IPS DF 4.7 (cell line): Measurements from ENCODE around the gene TMPO.
"Not testable (repeated sequence)": the region's sequence is repeated elsewhere in the genome, so short reads cannot be mapped to it uniquely, and the experiment has no call there.

Source experiments
- DNase-seq: peaks from one replicate; pipeline ENCODE4 v3.0.0-alpha.2; 2013; ENCODE audit warnings: low spot score; ENCODE audit errors: extremely low read depth

TMPO gene, protein sequence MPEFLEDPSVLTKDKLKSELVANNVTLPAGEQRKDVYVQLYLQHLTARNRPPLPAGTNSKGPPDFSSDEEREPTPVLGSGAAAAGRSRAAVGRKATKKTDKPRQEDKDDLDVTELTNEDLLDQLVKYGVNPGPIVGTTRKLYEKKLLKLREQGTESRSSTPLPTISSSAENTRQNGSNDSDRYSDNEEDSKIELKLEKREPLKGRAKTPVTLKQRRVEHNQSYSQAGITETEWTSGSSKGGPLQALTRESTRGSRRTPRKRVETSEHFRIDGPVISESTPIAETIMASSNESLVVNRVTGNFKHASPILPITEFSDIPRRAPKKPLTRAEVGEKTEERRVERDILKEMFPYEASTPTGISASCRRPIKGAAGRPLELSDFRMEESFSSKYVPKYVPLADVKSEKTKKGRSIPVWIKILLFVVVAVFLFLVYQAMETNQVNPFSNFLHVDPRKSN

DNA sequence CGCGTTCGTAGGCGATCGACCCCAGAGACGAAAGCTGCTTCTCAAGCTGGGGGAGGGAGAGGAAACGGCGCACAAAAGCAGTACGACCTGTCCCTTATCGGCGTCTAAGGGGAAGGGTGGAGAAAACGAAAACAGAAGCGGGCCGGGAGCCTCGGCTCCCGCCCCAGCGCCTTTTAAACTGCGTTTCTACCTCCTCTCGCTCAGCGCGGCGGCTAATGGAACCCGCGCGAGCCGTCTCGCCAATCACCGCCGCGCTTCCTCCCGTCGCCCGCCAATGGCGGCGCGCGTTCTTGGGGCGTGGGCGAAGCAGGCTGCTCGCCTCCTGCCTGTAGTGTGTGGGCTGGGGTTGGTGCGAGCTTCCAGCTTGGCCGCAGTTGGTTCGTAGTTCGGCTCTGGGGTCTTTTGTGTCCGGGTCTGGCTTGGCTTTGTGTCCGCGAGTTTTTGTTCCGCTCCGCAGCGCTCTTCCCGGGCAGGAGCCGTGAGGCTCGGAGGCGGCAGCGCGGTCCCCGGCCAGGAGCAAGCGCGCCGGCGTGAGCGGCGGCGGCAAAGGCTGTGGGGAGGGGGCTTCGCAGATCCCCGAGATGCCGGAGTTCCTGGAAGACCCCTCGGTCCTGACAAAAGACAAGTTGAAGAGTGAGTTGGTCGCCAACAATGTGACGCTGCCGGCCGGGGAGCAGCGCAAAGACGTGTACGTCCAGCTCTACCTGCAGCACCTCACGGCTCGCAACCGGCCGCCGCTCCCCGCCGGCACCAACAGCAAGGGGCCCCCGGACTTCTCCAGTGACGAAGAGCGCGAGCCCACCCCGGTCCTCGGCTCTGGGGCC lies at the start of gene TMPO:
Gene TMPO, plus strand, starts transcription at position 304 of the 824 bp plus-strand sequence. Its CDS starts 278 bp downstream, at position 582.
- no peak for DNase-seq

DNA sequence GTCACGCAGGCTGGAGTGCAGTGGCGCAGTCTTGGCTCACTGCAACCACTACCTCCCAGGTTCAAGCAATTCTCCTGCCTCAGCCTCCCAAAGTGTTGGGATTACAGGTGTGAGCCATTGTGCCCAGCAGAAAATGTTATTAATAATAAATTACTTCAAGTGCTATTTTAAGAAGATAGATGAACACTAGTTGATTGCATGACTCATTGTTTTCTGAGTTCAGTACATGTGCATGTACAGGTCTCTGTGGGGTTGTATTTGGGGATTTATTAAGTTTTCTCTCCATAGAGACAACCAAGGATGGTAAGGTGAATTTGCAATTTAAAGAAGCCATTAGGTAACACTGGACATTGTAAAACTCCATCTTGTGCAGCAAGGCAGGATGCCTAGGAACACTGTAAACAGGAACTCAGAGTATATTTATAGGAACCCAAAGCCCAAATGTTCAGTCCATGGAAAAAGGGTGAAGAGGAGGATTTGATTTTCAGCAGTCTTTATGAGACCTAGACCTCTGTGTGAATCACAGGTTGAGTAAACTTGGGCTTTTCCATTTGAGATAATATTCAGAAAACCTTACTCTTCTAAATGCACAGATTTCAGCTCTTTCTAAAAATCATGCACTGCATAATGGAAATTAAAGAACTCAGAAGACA lies 49.3 kb upstream of the TMPO start:
- DNase-seq = no peak

DNA sequence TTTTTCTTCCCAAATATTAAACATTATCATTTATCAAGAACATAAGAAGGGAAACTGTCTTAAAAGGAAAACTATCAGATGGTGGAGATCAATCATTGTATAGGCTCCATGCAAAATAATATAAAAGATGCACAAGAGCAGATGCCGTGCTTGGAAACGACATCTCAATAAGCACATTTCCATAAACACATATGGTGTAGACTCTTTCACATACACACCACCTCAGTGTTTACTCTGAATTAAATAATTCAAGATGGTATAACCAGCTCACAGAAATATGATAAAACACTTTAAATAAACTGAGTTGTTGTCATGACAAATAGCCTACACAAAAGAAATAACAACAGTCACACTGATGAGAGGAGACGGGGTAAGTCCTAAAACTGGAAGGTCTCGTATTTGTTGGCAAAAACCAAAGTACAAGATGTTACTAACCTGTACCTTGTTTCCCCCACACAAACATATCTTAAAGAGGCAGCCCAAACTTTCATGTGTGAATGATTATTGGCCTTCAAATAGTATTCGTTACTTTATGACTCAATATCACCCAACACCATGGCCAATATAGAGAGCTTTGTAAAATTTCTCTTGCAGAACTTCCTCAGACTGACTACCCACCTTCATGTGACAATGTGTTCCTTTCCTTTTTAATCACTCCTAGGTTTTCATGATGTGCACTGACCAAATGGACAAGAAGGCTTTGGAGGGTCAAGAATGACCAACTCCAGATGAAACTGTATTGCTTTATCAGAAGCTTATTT lies 48.6 kb upstream of the TMPO start:
- no peak for DNase-seq

DNA sequence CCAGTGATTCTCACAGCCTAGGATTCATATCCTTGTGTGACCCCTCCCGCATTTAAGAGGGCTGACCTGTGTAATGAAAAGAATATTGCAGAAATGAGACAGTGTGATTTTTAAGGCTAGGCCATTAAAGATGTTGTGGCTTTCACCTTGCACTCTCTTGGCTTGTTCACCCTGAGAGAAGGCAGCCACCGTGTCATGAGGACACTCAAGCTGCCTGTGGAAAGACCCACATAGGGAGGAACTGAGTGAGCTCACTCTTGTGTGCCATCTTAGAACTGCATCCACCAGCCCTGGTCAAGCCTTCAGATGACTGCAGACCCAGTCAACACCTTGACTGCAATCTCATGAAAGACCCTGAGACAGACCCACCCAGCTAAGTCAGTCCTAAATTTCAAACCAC lies 46.3 kb upstream of the TMPO start:
- DNase-seq = no peak

DNA sequence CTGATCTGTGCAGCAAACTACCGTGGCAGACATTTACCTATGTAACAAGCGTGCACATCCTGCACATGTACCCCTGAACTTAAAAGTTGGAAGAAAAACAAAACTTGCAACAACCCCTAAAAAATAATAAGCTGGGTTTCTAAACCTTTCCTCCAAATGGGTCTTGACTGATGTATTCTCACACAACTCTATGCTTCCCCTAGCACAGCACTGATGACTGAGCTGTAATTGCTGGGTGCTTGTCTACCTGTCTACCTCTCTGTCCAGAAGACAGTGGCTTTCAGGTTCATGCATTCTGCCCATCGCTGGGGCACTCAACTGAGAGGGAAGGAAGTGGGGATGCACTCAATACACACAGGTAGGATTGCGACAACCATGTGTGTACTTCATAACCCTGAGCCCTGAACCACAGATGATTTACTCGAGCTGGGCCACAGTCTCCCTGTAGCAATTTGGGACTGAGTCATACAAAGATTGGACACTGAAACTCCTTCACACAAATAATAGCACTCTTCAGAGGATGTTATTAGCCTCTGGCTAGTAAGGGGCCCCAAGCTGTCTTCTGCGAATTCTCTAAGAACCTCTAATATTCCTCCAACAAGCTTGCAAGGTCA lies 44.8 kb upstream of the TMPO start:
- DNase-seq = no peak

- no peak for DNase-seq
Measured at GRCh38 chr12:98471085-98471484, 44.3 kb upstream of the TMPO start.

DNA sequence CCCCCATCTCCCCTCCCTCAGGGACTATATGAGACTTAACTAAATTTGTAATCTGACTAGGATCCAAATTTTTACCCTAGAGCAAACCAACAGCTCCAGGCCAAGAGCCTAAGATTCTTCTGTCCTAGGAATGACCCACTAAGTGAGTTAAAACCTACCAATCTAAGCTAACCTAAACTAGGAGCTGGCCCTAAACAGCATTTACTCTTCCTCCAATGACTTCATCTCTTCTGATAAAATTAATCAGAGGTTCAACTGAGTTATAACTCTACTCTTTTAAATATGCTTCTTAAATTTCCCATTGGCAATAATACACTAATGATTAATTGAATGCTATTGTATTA lies 39.9 kb upstream of the TMPO start:
- no peak for DNase-seq

DNA sequence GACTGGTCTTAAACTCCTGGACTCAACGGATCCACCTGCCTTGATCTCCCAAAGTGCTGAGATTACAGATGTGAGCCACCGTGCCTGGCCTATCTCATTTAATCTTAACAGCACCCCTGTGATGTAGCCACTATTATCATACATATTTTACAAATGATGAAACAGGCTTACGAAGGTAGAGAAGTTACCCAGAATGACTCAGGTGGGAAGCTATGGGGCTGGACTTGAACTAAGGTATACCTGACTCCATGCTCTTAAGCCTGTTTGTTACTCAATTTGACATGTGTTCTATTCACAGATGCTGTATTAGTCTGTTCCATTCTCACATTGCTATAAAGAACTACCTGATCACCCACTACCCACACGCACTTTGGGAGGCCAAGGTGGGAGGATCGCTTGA lies 36.8 kb upstream of the TMPO start:
- DNase-seq = no peak

DNA sequence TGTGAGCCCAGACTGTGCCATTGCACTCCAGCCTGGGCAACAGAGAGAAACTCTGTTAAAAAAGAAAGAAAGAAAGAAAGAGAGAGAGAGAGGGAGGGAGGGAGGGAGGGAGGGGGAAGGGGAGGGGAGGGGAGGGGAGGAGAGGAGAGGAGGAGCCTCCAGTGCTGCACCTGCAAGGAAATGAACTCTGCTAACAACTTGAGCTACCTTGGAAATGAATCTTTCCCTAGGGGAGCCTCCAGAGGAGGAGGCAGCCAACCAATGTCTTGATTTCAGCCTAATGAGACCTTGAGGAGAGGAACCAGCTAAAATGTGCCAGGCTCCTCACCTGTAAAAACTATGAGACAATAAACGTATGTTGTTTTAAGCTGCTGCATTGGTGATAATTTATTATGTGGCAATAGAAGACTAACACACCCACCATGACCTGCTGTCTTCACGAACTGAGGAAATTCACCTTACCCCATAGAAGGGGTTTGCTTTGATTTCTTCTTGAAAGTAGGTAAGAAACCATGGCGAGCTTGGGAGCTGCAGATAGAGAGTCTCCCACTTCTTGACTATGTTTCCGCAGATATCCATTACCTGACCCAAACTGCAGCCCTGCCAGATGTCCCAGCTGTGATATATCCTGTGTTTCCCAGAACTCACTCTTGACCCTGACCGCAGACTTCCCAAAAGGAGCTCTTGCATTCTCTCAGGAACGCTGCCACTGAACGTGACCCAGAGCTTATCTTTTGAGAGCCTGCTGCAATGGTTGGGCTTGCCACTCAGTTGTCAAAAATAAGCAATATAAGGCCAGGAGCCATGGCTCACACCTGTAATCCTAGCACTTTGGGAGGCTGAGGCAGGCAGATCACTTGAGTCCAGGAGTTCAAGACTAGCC lies 31.5 kb upstream of the TMPO start:
- no peak for DNase-seq

GRCh38 chr12:98485792-98486340 lies 29.5 kb upstream of the TMPO start:
- DNase-seq = no peak

GRCh38 chr12:98488416-98488815 lies 27.0 kb upstream of the TMPO start:
- DNase-seq = not testable (repeated sequence)

- no peak for DNase-seq
Measured at GRCh38 chr12:98489176-98489575, 26.2 kb upstream of the TMPO start.

DNA sequence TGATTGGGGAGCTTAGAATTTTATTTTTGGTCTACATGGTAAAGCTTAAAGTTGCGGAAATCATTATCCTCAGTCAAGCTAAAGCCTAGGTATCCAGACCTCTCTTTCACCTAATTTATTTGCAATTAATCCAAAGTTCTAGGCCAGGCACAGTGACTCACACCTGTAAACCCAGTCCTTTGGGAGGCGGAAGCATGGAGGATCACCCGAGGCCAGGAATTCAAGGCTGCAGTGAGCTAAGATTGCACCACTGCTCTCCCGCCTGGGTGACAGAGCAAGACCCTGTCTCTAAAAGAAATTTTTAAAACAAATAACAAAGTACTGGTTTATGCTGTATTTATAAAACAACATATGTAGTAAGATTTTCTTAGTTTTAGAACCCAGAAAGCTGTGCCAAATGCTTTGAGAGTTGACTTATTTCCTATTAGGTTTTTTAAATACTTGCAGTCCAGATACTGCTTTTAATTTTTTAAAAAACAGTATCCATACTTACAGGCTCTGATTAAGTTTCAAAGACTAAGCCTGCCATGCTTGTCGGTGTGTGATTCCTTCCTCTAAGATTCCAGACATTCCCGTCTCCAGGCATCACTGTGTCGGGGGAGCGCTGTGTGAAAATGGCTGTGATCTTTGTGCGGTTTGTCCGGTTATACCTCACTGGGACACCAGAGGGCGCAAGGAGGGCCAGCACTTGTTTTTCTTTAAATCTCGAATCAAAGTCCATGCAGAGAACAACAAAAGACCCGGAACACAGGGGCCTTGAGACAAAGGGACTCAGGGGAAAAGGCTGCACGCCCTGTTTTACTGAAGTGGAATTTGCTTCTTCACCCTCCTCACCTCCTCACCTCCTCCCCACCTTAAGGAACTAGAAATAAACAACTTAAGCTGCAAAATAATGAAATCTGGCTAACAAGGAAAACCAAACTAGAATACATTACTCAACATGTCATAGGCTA lies 24.6 kb upstream of the TMPO start:
- peak; percentile 97 for DNase-seq

- no peak for DNase-seq
Measured at GRCh38 chr12:98492580-98493140, 22.7 kb upstream of the TMPO start.

DNA sequence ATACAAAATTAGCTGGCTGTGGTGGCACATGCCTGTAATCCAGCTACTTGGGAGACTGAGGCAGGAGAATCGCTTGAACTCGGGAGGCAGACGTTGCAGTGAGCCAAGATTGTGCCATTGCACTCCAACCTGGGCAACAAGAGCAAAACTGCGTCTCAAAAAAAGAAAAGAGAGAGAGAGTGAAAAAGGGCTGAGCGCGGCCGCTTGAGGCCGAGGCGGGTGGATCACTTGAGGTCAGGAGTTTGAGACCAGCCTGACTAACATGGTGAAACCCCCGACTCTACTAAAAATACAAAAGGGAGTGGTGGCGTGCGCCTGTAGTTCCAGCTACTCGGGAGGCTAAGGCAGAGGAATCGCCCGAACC lies 14.1 kb upstream of the TMPO start:
- not testable (repeated sequence) for DNase-seq

DNA sequence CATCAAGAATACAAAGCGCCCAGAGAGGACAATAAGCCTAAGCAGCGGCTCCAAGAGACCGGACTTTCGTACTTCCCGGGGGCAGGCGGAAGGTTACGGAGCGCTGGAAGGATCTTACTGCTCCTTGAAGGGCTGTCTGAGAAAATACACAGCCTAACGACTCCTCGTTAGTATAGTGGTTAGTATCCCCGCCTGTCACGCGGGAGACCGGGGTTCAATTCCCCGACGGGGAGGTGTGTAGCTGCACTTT lies 12.1 kb upstream of the TMPO start:
- no peak for DNase-seq

GRCh38 chr12:98503592-98504367 lies 11.6 kb upstream of the TMPO start:
- no peak for DNase-seq

DNA sequence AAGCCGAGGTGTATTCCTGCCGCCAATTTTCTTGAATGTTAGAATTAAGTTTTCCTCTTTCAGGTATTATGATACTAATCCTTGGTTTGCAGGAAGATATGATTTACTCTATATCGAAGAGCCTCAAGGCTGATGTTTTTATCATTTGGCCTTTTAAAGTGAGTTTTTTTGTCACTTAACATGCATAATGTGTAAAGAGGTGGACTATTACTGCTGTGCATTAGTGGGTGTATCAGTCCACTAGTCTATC lies 11.1 kb upstream of the TMPO start:
- no peak for DNase-seq
